ENCODE results near the gene GNAI3.
"Not testable (repeated sequence)": the region's sequence is repeated elsewhere in the genome, so short reads cannot be mapped to it uniquely, and the experiment has no call there.

GNAI3 gene

GRCh38 chr1:109660691-109661026 lies 112.2 kb downstream of the GNAI3 start:
- H3K4me3 ChIP-seq (ENCODE audit: low read length); H3K27me3 ChIP-seq (replicated peaks; ENCODE audit: control insufficient read depth, insufficient read depth, low read length); H3K9ac ChIP-seq (ENCODE audit: low read length); DNase-seq (ENCODE audit: low read depth); H3K4me1 ChIP-seq (ENCODE audit: control insufficient read depth, insufficient read depth, low read length); H3K36me3 ChIP-seq (ENCODE audit: control insufficient read depth, insufficient read depth, low read length, severe bottlenecking); H3K9me3 ChIP-seq (ENCODE audit: control insufficient read depth, low read length): not testable (repeated sequence)

- H3K36me3 ChIP-seq (ENCODE audit: control insufficient read depth, insufficient read depth, low read length, severe bottlenecking), result peaks cover 6% of the 10 kb centered on the region
- no peaks in the 10 kb centered on the region for H3K9me3 ChIP-seq (ENCODE audit: control insufficient read depth, low read length)
- no peak for DNase-seq (ENCODE audit: low read depth)
- peaks cover 4% of the 10 kb centered on the region for H3K4me1 ChIP-seq (ENCODE audit: control insufficient read depth, insufficient read depth, low read length)
- H3K4me3 ChIP-seq (ENCODE audit: low read length), result no peak overlapping the region
- H3K9ac ChIP-seq (ENCODE audit: low read length), result no peak overlapping the region
- no peaks in the 10 kb centered on the region for H3K27me3 ChIP-seq (replicated peaks; ENCODE audit: control insufficient read depth, insufficient read depth, low read length)
Observed at GRCh38 chr1:109661391-109661790, 113.0 kb downstream of the GNAI3 start.

GRCh38 chr1:109664671-109665070 lies 116.3 kb downstream of the GNAI3 start:
- H3K9ac ChIP-seq (ENCODE audit: low read length), result no peak overlapping the region
- peaks cover 9% of the 10 kb centered on the region for H3K4me1 ChIP-seq (ENCODE audit: control insufficient read depth, insufficient read depth, low read length)
- H3K27me3 ChIP-seq (replicated peaks; ENCODE audit: control insufficient read depth, insufficient read depth, low read length), result no peaks in the 10 kb centered on the region
- H3K4me3 ChIP-seq (ENCODE audit: low read length), result no peak overlapping the region
- DNase-seq (ENCODE audit: low read depth), result no peak
- H3K36me3 ChIP-seq (ENCODE audit: control insufficient read depth, insufficient read depth, low read length, severe bottlenecking), result peaks cover 6% of the 10 kb centered on the region
- H3K9me3 ChIP-seq (ENCODE audit: control insufficient read depth, low read length), result no peaks in the 10 kb centered on the region

GRCh38 chr1:109667452-109668122 lies 119.2 kb downstream of the GNAI3 start, which contains the start of gene GSTM2:
Gene GSTM2 (plus strand): TSS chr1:109668057. CDS start chr1:109668116, 59 bp downstream.
- H3K4me3 ChIP-seq (ENCODE audit: low read length), result peak within 1 kb of the TSS; percentile 87
- H3K27me3 ChIP-seq (replicated peaks; ENCODE audit: control insufficient read depth, insufficient read depth, low read length), result no peaks in the 10 kb centered on the region
- peak within 1 kb of the TSS; percentile 81 for H3K9ac ChIP-seq (ENCODE audit: low read length)
- DNase-seq (ENCODE audit: low read depth), result peak; percentile 98
- peaks cover 9% of the 10 kb centered on the region for H3K4me1 ChIP-seq (ENCODE audit: control insufficient read depth, insufficient read depth, low read length)
- no peaks in the 10 kb centered on the region for H3K9me3 ChIP-seq (ENCODE audit: control insufficient read depth, low read length)
- H3K36me3 ChIP-seq (ENCODE audit: control insufficient read depth, insufficient read depth, low read length, severe bottlenecking), result no peaks in the 10 kb centered on the region
